GOT3 (cell line): Measurements from ENCODE around the gene PRKD1.

ENCODE experiments used
- DNase-seq: peaks from one replicate; lab custom pipeline; 2025; ENCODE audit warnings: mixed read lengths; lab: John Stamatoyannopoulos, UW

PRKD1 gene

DNA sequence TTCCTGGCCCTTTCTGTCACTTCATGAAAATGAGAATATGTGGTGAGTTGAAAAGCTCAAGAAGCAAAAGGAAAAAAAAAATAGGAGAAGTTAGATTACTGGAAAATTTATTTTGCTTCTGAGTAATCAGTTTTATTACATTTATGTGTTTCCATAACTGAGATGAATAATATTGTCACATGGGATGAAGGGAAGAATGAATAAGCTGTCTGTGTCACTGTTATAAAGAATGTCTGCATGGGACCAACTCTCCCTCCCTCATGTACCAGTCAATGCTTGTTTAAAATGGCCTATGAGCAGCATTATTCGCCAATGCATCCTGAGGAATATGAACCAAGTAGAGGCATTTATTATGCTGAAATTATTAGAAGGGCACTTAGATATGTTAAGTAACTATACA lies 246.3 kb downstream of the PRKD1 start:
- no peak for DNase-seq

DNA sequence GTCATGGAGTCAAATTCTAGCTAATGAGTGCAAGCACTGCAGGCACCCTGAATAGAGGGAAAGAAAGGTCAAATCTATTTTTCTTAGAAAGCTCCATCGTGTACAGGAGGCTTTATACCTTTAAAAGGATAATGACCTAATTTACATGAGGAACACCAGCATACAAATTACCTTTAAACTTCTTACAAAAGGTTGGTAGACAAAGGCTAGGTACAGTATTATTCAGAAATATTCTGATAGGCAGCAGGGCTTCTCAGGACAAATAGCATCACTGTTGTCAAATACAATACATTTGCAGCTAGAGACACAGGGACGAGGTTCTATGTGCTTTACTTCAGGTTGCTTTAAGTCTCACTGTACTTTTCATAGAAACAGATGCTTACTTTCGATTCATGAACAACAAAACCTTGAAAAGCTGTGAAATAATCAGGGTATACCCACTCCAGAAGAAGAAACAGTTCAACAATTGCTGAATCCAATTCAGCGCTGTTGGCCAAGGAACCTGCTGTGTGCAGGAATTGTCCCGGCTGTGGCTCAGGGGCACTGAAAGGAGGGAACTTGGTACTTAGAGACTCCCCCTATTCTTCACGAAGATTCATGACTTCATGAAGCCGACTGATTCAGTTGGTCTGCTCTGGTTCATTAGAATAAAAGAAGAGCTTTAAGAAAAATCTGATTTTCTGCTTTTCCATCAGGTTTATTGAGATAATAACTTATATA lies 252.9 kb downstream of the PRKD1 start:
- DNase-seq = no peak

GRCh38 chr14:29672831-29673230 lies 254.8 kb downstream of the PRKD1 start:
- no peak for DNase-seq

DNA sequence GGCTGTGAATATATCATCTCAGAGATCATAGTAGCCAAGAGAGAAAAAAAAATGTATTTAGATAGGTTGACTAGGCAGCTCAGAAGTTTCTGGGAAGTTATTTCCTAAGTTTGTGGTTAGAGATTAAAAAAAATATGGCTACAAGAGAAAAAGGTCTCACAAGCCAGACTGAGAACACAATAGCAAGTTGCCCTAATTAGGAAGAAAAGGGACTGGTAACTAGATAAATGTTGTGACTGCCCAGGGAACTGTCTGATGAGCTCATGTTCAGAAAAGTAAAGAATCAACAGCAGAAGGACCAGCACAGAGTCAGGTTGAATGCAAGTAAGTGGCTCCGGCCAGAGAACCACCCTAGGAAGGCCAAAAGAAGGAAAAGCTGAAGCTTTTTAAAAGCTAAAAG lies 256.6 kb downstream of the PRKD1 start:
- no peak for DNase-seq

GRCh38 chr14:29668201-29668600 lies 259.4 kb downstream of the PRKD1 start:
- no peak for DNase-seq

DNA sequence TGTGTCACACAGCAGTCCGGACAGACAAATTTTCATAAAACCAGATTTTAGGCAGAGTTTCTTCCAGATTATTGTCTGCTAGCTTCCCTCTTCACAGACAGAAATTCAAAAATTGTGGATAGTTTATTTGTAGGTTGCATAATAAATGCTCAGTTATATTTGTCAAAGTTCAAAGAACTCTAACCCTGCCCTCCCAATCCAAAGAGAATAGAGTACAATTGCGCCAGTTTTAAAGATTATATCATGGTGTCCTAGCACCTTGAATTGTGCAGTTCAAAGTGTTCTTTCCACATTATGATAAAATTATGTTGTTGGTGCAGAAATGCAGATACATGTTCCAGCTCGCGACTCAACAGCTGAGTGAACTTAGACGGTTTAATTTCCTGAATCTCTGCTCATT lies 263.1 kb downstream of the PRKD1 start:
- DNase-seq = no peak

GRCh38 chr14:29663281-29663801 lies 264.3 kb downstream of the PRKD1 start:
- DNase-seq = no peak

DNA sequence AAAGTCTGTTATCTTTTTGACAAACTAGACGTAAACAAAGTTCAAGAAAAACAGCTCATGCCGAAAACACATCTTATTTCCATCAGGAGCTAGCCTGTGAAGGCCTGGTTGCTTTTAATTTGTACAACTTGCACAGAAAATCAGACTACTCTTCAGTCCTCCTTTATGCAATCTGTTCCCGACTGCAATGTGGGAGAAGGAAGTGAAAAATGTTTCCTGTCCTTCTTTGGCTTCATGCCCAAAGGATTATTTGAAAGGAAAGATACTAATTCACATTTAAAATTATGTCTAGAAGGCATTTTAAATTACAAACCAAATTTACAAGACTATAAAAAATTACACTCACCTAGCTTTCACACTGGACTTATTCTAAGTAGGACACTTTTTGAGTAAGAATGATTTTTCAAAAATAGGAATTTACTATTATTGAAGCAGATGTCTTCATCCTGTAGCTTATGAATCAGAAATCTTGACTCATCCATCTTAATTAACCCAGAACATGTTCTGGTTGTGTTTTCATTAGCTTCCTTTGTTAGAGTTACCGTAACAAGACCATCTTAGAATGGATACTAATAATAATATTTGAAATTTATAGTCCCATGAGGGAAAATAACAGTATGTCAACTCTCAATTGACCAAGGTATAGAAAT lies 272.6 kb downstream of the PRKD1 start:
- DNase-seq = no peak

DNA sequence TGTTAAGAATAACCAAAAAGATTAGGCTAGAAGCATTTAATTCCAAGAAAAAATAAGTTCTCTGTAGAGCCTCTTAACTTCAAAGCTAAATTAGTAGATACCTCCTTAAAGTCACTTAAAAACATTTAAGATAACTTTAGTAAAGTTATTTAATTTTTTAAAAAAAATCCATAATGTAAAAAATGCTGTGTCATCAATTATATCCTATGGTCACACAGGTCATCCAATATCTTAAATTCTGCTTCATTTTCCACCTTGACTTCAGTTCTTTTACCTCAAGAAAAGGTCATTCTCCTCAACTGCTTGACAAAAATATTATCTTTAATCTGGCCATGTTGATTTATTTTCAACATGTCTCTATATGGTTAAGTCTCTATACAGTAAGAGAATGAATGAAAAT lies 274.3 kb downstream of the PRKD1 start:
- DNase-seq = no peak

- no peak for DNase-seq
Measured at GRCh38 chr14:29652571-29652970, 275.1 kb downstream of the PRKD1 start.

GRCh38 chr14:29650554-29651269 lies 276.9 kb downstream of the PRKD1 start:
- DNase-seq = no peak

DNA sequence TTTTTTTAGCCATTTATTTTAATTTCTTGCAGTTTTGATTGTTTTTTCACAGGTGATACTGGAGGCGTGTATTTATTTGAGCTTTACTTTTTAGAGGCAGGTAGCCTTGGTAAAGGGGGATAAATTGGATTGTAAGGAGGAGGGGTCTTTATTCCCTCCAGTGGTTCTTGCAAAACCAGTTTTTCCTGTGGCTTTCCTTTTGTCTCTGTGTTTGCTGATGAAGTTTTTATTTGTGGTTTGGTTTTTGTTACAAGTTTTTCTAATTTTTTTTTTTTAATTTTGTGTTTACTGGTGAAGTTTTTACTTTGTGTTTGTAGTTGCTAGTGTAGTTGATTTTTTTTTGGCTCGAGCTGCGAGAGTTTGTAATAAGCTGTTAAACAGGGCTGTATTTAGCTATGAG lies 278.5 kb downstream of the PRKD1 start:
- no peak for DNase-seq

- no peak for DNase-seq
Measured at GRCh38 chr14:29648045-29648444, 279.6 kb downstream of the PRKD1 start.

GRCh38 chr14:29645117-29645516 lies 282.5 kb downstream of the PRKD1 start:
- DNase-seq = no peak

DNA sequence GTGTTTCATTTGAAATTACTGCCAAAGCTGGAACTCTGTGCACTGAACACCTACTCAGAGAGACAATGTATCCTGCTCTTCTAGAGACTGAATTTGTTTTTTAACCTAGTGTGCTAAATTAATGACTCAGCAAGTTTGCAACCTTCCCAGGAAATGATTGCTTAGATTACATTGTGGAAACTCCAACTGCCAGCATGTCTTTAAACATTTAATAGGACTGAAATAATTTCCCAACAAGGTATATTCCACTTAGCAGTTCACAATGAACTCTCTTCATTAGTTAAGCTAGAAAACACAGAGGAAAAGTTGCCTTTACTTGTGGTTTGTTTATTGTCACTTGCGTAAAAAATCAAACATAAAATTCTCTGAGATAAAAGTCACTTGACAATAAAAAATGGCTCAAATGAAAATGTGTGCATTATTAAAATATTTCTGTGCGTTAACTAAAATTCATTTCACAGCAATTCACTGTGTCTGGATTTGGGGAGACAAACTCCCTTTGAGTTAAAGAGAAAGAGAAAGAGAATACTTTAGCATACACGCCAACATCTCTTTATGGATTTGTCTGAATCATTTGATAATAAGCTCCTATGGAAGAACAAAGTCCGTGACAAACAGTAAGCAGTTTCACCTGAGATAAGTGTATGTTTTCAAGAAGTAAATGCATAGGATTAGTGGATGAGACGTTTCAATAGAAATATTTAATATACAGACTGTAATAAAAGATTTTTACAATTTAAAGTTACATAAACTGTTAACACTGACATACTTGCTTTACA lies 284.0 kb downstream of the PRKD1 start:
- DNase-seq = no peak

GRCh38 chr14:29637411-29637810 lies 290.2 kb downstream of the PRKD1 start:
- no peak for DNase-seq

DNA sequence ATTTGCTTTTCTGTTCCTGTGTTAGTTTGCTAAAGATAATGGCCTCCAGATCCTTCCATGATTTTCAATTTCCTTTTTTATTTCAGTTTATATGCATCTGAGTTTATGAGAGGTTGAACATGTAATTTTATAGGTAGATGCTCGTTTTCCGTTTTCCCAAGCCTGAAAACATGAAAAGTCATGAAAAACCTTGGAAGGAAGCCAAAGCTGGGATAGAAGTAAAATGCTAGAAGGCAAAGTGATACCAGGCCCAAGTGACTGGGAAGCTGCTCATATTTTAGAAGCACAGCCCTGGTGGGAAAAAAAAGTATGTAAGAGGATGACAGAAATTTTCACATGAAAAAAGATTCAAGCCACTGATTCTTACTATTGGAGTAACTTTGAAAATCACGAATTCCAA lies 290.8 kb downstream of the PRKD1 start:
- no peak for DNase-seq

DNA sequence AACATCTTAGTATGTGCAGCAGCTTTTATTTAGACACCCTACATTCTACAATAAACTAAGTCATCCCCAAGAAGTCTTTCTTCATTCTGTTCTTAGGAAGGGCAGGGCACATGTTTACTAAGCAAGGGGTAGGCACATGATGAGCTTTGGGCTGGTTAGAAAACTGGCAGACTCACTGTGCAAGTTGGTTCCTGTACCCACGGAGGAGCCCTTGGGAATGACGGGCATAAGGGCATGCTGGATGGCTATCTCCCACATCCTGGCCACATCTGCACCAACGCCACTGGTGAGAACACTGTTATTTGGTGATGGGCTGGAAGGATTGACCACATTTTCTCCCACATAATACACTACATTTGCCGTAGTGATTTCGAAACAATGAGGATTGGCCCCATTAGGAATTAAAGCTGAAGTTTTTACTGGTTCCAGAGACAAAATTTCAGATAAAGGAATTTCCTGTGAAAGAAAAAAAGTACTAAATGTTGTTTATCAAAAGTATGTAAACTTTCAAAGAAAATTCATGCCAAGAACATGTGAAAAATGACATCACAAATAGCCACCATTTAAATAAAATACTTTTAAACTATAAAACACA lies 297.0 kb downstream of the PRKD1 start:
- no peak for DNase-seq

DNA sequence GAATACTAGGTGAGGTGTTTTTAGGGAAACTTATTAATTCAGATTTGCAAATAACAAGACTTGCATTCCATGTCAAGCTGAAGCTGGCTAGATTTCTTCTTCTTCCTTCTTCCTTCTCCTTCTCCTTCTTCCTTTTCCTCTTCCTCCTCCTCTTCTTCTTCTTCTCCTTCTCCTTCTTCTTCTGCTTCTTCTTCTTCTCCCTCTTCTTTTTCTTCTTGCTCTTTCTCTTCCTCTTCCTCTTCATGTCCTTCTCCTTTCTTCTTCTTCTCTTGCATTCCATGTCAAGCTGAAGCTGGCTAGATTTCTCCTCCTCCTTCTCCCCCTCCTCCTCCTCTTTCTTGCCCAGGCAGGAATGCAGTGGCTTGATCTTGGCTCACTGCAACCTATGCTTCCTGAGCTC lies 297.8 kb downstream of the PRKD1 start:
- DNase-seq = no peak

DNA sequence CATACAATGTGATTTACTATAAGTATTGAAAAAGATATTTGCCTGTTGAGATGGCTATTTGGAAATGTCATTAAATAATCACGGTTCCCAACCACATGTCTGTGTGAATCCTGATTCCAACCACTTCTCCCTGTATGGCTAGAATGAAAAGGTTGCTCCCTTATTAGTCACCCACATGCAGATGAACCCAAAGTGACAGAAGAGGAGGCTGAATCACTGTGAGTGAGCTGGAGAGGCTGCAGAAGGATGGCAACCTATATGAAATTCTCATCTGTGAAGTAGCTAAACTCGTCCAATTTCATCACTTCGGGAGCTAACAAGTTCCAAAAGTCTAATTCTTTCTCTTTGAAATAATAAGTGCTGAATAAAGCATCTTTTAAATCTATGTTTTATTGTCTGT lies 300.5 kb downstream of the PRKD1 start:
- no peak for DNase-seq

DNA sequence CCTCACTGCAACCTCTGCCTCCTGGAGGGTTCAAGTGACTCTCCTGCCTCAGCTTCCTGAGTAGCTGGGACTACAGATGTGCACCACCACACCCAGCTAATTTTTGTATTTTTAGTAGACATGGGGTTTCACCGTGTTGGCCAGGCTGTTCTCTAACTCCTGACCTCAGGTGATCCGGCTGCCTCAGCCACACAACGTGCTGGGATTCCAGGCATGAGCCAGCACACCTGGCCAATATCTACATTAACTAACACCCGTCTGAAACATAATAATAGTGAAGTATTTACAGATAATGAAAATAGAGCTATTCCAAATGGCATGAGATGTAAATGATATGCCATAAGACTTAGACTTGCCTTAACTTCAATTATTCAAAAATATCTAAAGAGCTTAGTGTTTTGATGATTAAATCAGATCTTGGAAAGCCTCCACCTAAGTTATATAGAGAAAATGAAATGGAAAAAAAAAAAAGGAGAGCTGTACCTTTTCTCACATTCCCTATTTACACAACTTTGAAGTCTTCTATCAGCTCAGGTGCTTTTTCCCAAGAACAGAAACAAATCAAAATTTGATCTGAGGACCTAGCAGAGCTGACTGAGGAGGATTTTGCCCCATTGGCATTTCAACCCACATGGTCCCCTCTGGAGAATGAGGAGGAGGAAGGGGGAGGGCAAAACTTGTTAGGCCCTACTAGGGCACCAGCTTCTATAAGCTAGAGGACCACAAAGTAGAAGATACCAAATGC lies 309.2 kb downstream of the PRKD1 start:
- DNase-seq = no peak
